DND-41 (cell line): ENCODE data around the gene REEP1.

Experiments
- CTCF ChIP-seq: IDR thresholded peaks from 2 replicates; pipeline ENCODE4 v1.5.1; 2012; ENCODE audit warnings: borderline replicate concordance, low read length, moderate library complexity, mild to moderate bottlenecking; ENCODE audit not compliant: poor library complexity, severe bottlenecking; ENCODE audit errors: extremely low read depth
- EZH2 ChIP-seq: IDR thresholded peaks from 3 replicates; pipeline ENCODE4 v1.6.1; 2012; ENCODE audit warnings: borderline replicate concordance, low read depth, mild to moderate bottlenecking, moderate library complexity, low read length, inconsistent platforms; ENCODE audit not compliant: severe bottlenecking

GRCh38 chr2:86213699-86214502 is 123.5 kb downstream of the REEP1 start:
- TF ChIP-seq CTCF = no peak
- TF ChIP-seq EZH2 = no peak
